HG02588 (cell line): ENCODE results near the gene S100A16.

Source experiments
- ATAC-seq: cut with Tn5 transposase; IDR thresholded peaks from one replicate; pipeline ENCODE4 v1.9.1; 2021; ENCODE audit warnings: mild to moderate bottlenecking, moderate library complexity; ENCODE audit not compliant: unreplicated experiment

S100A16 gene

GRCh38 chr1:153638261-153638660 is 25.3 kb upstream of the S100A16 start:
- ATAC-seq: no peak

DNA sequence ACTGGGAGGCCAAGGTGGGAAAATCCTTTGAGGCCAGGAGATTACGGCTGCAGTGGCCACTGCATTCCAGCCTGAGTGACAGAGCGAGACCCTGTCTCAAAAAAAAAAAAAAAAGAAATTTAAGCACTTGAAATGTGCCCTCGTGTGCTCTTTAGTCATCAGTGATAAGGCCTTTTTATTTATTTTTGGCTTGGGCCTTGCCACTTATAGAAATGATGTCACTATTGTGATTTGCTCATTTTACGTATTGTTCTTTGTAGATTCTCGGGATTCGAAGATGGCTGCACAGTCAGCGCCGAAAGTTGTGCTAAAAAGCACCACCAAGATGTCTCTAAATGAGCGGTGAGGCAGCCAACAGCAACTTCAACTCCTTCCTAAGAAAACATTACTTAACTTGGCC is 23.4 kb upstream of the S100A16 start:
- ATAC-seq: no peak

DNA sequence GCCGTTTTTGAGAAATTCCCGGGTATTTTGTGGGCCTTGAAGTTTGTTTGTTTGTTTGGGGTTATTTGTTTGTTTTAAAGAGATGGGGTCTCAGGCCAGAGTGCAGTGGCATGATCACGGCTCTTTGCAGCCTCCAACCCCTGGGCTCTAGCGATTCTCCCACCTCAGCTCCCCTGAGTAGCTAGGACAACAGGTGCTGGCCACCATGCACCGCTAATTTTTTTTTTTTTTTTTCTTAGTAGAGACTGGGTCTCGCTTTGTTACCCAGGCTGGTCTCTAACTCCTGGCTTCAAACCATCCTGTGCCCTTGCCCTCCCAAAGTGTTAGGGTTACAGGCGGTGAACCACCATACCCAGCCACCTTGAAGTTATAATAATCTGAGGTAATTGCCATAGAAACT is 22.9 kb upstream of the S100A16 start:
- ATAC-seq: no peak

- ATAC-seq: peak; percentile 83
These were observed 21.1 kb upstream of the S100A16 start, which contains the start of gene CHTOP for GRCh38 chr1:153633754-153634665. Gene CHTOP (plus strand): TSS chr1:153634066. CDS start chr1:153636589, 2,523 bp downstream.

GRCh38 chr1:153633161-153633753 is 20.3 kb upstream of the S100A16 start:
- no peak for ATAC-seq

GRCh38 chr1:153631047-153632022 is 18.4 kb upstream of the S100A16 start:
- no peak for ATAC-seq

DNA sequence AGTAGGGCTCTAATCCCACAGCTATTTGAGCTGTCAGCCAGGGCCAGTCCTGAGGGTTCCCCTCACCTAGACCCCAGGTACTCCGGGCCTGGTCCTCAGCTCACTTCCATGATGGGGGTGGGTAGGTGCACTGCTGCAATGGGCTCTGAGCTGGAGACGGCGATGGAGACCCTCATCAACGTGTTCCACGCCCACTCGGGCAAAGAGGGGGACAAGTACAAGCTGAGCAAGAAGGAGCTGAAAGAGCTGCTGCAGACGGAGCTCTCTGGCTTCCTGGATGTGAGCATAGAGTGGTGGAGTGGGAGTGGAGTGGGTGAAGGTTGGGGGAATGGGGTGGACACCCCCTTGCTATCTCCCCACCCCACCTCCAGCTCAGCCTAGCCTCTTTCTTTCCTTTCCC is 17.4 kb upstream of the S100A16 start:
- no peak for ATAC-seq

GRCh38 chr1:153629971-153630370 is 17.0 kb upstream of the S100A16 start:
- ATAC-seq: no peak

GRCh38 chr1:153629343-153629665 is 16.4 kb upstream of the S100A16 start:
- ATAC-seq: no peak

- ATAC-seq: no peak
These were observed 15.9 kb upstream of the S100A16 start for GRCh38 chr1:153628638-153629342.

GRCh38 chr1:153627715-153628626 is 15.0 kb upstream of the S100A16 start, which contains the start of gene S100A1:
Gene S100A1 (plus strand): TSS chr1:153628434. CDS start chr1:153630522, 2,088 bp downstream.
- no peak for ATAC-seq

DNA sequence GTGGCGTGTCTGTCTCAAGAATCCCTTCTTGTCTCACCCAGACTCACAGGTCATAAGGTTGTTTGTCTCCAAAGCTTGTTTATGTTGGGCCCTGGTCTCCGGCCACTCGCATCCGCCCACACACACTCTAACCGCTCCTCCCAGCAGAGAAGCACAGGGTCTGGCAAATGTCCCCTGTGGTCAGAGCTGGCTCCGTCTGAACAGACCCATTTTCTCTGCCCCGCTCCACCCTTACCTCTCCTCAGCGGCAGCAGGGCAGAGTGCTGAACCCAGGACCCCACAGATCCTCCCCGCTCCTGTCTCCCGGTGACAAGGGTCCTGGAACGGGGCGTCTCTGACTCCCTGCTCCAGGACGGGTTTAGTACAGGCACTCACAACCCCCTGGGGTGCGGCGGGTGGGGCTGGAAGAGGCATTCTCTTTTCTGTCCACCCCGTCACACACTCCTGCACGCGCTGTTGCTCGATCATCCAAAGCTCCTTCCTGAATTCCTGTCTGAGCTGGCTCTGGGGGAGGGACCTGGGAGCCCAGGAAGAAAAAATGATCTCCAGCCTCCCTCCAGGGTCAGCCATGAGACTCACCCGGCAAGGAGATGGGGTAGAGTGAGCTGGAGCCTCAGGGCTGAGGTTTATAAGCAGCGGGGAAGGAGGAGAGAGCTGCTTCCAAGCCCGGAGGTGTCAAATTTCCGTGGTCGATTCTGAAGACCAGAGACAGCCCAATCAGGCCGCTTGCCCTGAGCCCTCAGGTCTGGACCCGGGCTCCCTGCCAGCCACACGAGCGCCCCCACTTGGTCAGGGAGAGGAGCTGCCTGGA is 14.2 kb upstream of the S100A16 start, which contains the start of gene S100A13:
TSS of gene S100A13 (minus strand) at position 602 of the 811 bp plus-strand sequence. CDS start 1,033 bp downstream, outside the sequence.
- ATAC-seq: no peak

GRCh38 chr1:153626477-153626903 is 13.6 kb upstream of the S100A16 start:
- ATAC-seq: no peak

DNA sequence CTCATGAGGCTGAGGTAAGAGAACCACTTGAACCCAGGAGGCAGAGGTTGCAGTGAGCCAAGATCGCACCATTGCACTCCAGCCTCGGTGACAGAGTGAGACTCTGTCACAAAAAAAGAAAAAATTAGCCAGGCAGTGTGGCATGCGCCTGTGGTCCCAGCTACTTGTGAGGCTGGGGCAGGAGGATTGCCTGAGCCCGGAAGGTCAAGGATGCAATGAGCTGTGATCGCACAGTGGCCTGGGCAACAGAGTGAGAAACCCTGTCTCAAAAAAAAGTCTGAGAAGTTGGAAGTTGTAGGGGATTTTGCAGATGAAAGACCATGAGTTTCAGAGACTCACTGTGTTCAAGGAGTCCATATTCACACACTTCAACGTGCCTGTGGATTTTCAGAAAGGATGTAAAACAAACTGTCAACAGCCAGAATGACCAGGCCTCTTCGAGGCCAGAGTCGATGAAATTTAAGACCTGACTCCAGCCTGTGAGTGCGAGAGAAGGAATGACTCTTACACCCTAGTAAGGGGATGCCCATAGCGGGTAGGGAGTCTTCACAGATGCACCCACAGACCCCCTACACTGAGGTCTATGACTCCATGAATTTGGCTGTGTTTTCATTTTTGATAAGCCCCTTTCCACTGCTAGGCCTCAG is 12.2 kb upstream of the S100A16 start:
- no peak for ATAC-seq

DNA sequence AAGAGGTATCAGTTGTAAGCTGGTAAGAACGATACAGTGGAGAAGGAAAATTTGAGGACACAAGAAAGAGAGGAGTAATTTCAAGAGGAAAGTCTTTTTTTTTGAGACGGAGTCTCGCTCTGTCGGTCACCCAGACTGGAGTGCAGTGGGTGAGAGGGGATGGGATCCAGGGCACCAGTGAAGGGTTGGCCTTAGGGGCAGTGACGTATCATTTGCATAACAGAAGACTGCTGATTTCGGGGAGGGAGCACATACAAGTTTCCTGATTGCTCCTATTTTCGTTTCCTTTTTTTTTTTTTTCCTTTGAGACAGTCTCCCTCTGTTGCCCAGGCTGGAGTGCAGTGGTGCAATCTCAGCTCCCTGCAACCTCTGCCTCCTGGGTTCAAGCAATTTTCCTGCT is 10.2 kb upstream of the S100A16 start:
- ATAC-seq: no peak

- ATAC-seq: no peak
These were observed 6.2 kb upstream of the S100A16 start for GRCh38 chr1:153619171-153619570.

DNA sequence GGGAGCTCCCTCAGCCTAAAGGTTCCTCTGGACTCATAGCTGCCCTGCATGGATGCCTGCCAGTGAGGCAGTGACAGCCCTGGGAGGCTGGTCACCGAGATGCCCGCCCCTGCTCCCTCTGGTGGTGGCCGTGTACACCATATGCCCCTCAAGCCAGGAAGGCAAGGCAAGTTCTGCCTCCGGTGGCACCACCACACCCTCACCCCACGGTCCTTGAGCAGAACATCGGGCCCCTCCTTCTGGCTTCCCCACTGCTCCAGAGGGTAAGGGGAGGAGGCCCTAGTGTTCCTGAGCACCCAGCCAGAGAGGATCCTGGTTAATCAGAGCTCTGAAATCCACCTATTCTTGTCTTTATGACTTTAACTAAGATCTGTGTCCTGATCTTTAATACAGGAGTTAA is 4.7 kb upstream of the S100A16 start:
- no peak for ATAC-seq

DNA sequence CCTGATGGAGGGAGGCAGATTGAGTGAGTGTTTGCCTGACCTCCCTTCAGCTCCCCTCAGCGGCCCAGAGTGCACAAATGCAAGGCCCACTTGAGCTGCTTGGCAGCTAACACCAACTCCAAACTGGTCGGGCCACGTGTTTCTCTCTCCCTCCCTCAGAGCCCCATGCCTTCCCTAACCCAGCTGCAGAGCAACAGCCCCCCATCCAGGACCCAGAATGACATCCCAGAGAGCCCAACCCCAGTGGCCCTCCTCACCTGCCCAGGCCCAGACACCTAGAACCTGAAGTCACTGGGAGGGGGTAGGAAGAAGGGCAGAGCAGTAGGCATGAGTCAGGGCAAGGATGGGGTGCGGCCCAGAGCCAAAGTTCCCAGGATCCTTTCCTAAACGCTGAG is 4.0 kb upstream of the S100A16 start:
- ATAC-seq: no peak
